HUES48 (cell line): ENCODE data around the gene ZFYVE21.

Experiments
- H3K27ac ChIP-seq: one replicate; pipeline ENCODE4 v1.7.0; 2013; ENCODE audit warnings: low read depth, low read length, inconsistent platforms
- H3K27me3 ChIP-seq: 2 replicates; pipeline ENCODE4 v1.6.1; 2013; ENCODE audit warnings: mild to moderate bottlenecking, low read length; ENCODE audit not compliant: control insufficient read depth, insufficient read depth
- H3K36me3 ChIP-seq: 2 replicates; pipeline ENCODE4 v1.6.1; 2013; ENCODE audit warnings: low read length; ENCODE audit not compliant: control insufficient read depth, insufficient read depth
- H3K4me1 ChIP-seq: 2 replicates; pipeline ENCODE4 v1.6.1; 2013; ENCODE audit warnings: mild to moderate bottlenecking, low read length; ENCODE audit not compliant: control insufficient read depth, insufficient read depth
- H3K4me3 ChIP-seq: 2 replicates; pipeline ENCODE4 v1.5.1; 2013; ENCODE audit warnings: mild to moderate bottlenecking, low read depth, low read length
- H3K9ac ChIP-seq: 2 replicates; pipeline ENCODE4 v1.6.1; 2013; ENCODE audit warnings: mild to moderate bottlenecking, low read depth, low read length, moderate library complexity
- H3K9me3 ChIP-seq: 2 replicates; pipeline ENCODE4 v1.6.1; 2013; ENCODE audit warnings: low read length; ENCODE audit not compliant: control insufficient read depth, insufficient read depth

ZFYVE21 gene

GRCh38 chr14:103716899-103717411 is 1.3 kb downstream of the ZFYVE21 start:
- no peak overlapping the region for H3K9ac ChIP-seq
- no peaks in the 10 kb centered on the region for H3K27me3 ChIP-seq
- H3K4me3 ChIP-seq, result peak overlapping the region; percentile 73
- H3K4me1 ChIP-seq, result 0 out of 2 replicates have a peak, but pooled peaks cover 3% of the 10 kb centered on the region
- H3K9me3 ChIP-seq, result no peaks in the 10 kb centered on the region
- H3K36me3 ChIP-seq, result no peaks in the 10 kb centered on the region; the same call in 1 of the 2 replicates
- no peak overlapping the region for H3K27ac ChIP-seq

GRCh38 chr14:103718572-103718971 is 3.0 kb downstream of the ZFYVE21 start:
- H3K9me3 ChIP-seq, result no peaks in the 10 kb centered on the region
- H3K4me3 ChIP-seq, result no peak overlapping the region
- H3K9ac ChIP-seq, result no peak overlapping the region
- no peak overlapping the region for H3K27ac ChIP-seq
- H3K36me3 ChIP-seq, result no peaks in the 10 kb centered on the region
- H3K4me1 ChIP-seq, result 0 out of 2 replicates have a peak, but pooled peaks cover 3% of the 10 kb centered on the region
- H3K27me3 ChIP-seq, result no peaks in the 10 kb centered on the region

- Histone ChIP-seq H3K4me3 (no peak overlapping the region), H3K27me3 (no peaks in the 10 kb centered on the region), H3K9ac (no peak overlapping the region), H3K36me3 (no peaks in the 10 kb centered on the region), H3K9me3 (no peaks in the 10 kb centered on the region), H3K4me1 (0 out of 2 replicates have a peak, but pooled peaks cover 3% of the 10 kb centered on the region), H3K27ac (no peak overlapping the region)
Observed at GRCh38 chr14:103719751-103720150, 4.1 kb downstream of the ZFYVE21 start.

GRCh38 chr14:103721334-103722120 is 5.9 kb downstream of the ZFYVE21 start:
- H3K27me3 ChIP-seq, result no peaks in the 10 kb centered on the region
- 0 out of 2 replicates have a peak, but pooled peaks cover 3% of the 10 kb centered on the region for H3K4me1 ChIP-seq
- peaks cover 7% of the 10 kb centered on the region; the same call in 1 of the 2 replicates for H3K36me3 ChIP-seq
- no peak overlapping the region for H3K4me3 ChIP-seq
- no peak overlapping the region for H3K27ac ChIP-seq
- no peak overlapping the region for H3K9ac ChIP-seq
- no peaks in the 10 kb centered on the region for H3K9me3 ChIP-seq

GRCh38 chr14:103723748-103724081 is 8.1 kb downstream of the ZFYVE21 start:
- no peaks in the 10 kb centered on the region for H3K9me3 ChIP-seq
- no peaks in the 10 kb centered on the region for H3K4me1 ChIP-seq
- H3K36me3 ChIP-seq, result peaks cover 11% of the 10 kb centered on the region; the same call in 1 of the 2 replicates
- H3K27ac ChIP-seq, result no peak overlapping the region
- H3K27me3 ChIP-seq, result no peaks in the 10 kb centered on the region
- no peak overlapping the region for H3K4me3 ChIP-seq
- no peak overlapping the region for H3K9ac ChIP-seq

GRCh38 chr14:103724116-103724515 is 8.5 kb downstream of the ZFYVE21 start:
- peaks cover 15% of the 10 kb centered on the region for H3K36me3 ChIP-seq
- H3K4me3 ChIP-seq, result no peak overlapping the region
- H3K27ac ChIP-seq, result no peak overlapping the region
- H3K27me3 ChIP-seq, result no peaks in the 10 kb centered on the region
- H3K4me1 ChIP-seq, result no peaks in the 10 kb centered on the region
- H3K9ac ChIP-seq, result no peak overlapping the region
- H3K9me3 ChIP-seq, result no peaks in the 10 kb centered on the region

GRCh38 chr14:103725001-103725682 is 9.5 kb downstream of the ZFYVE21 start:
- H3K9ac ChIP-seq, result no peak overlapping the region
- H3K27ac ChIP-seq, result no peak overlapping the region

GRCh38 chr14:103725739-103726395 is 10.3 kb downstream of the ZFYVE21 start:
- no peaks in the 10 kb centered on the region for H3K27me3 ChIP-seq
- H3K4me1 ChIP-seq, result no peaks in the 10 kb centered on the region
- peaks cover 31% of the 10 kb centered on the region for H3K36me3 ChIP-seq
- H3K4me3 ChIP-seq, result no peak overlapping the region
- no peak overlapping the region for H3K27ac ChIP-seq
- no peak overlapping the region for H3K9ac ChIP-seq
- no peaks in the 10 kb centered on the region for H3K9me3 ChIP-seq

More at GRCh38 chr14:103725001-103725682, 9.5 kb downstream of the ZFYVE21 start:
- no peaks in the 10 kb centered on the region for H3K4me1 ChIP-seq
- no peaks in the 10 kb centered on the region for H3K27me3 ChIP-seq
- no peaks in the 10 kb centered on the region for H3K9me3 ChIP-seq
- H3K36me3 ChIP-seq, result peaks cover 25% of the 10 kb centered on the region
- H3K4me3 ChIP-seq, result no peak overlapping the region

GRCh38 chr14:103726474-103726873 is 10.9 kb downstream of the ZFYVE21 start:
- no peak overlapping the region for H3K9ac ChIP-seq
- no peak overlapping the region for H3K27ac ChIP-seq
- no peaks in the 10 kb centered on the region for H3K9me3 ChIP-seq
- H3K27me3 ChIP-seq, result no peaks in the 10 kb centered on the region
- H3K36me3 ChIP-seq, result peaks cover 31% of the 10 kb centered on the region
- H3K4me1 ChIP-seq, result no peaks in the 10 kb centered on the region
- no peak overlapping the region for H3K4me3 ChIP-seq

GRCh38 chr14:103727313-103727980 is 11.8 kb downstream of the ZFYVE21 start:
- peaks cover 38% of the 10 kb centered on the region for H3K36me3 ChIP-seq
- H3K27ac ChIP-seq, result no peak overlapping the region
- H3K4me1 ChIP-seq, result no peaks in the 10 kb centered on the region
- H3K9me3 ChIP-seq, result no peaks in the 10 kb centered on the region
- H3K27me3 ChIP-seq, result no peaks in the 10 kb centered on the region
- H3K4me3 ChIP-seq, result no peak overlapping the region
- H3K9ac ChIP-seq, result no peak overlapping the region
